RPMI7951 (cell line): ENCODE data around the gene WFDC5. TPM values are rescaled to one million over a fixed set of nuclear protein-coding genes. Genes with fewer than 3 reads are reported as not detected.

Experiments
- DNase-seq: peaks from one replicate; pipeline ENCODE4 v3.0.0-alpha.2; 2012; ENCODE audit warnings: low read depth
- total RNA-seq: library from RNA; depleted of rRNA; stranded (reverse); fragments of >200 nt; shearing (Covaris generic); gene quantifications from 2 replicates; pipeline ENCODE4 v1.2.3, GENCODE V29; 2014

The WFDC5 gene
- total RNA-seq, 1 experiment from 2014 or later = not detected

GRCh38 chr20:45115386-45115774 is 406 bp upstream of the WFDC5 start:
- no peak for DNase-seq

GRCh38 chr20:45113865-45114264 is 1.1 kb downstream of the WFDC5 start:
- no peak for DNase-seq

GRCh38 chr20:45112754-45113153 is 2.2 kb downstream of the WFDC5 start:
- no peak for DNase-seq

- DNase-seq = no peak
Observed at GRCh38 chr20:45111799-45112471, 3.0 kb downstream of the WFDC5 start.

- DNase-seq = no peak
Observed at GRCh38 chr20:45111285-45111684, 3.7 kb downstream of the WFDC5 start.

- no peak for DNase-seq
Observed at GRCh38 chr20:45110301-45110700, 4.7 kb downstream of the WFDC5 start.

GRCh38 chr20:45109634-45110033 is 5.3 kb downstream of the WFDC5 start:
- no peak for DNase-seq

- DNase-seq = peak; percentile 42
Observed at GRCh38 chr20:45105317-45105716, 9.7 kb downstream of the WFDC5 start.

- DNase-seq = peak; percentile 97
Observed at GRCh38 chr20:45104786-45105185, 10.2 kb downstream of the WFDC5 start.

GRCh38 chr20:45103072-45103471 is 11.9 kb downstream of the WFDC5 start:
- DNase-seq = no peak

GRCh38 chr20:45101333-45101850 is 13.6 kb downstream of the WFDC5 start:
- no peak for DNase-seq

GRCh38 chr20:45100563-45101245 is 14.3 kb downstream of the WFDC5 start, which contains the start of gene KCNS1:
Gene KCNS1 (minus strand): TSS chr20:45101127. CDS start chr20:45099236, 1,891 bp downstream.
- no peak for DNase-seq

- DNase-seq = peak; percentile 63
Observed at GRCh38 chr20:45098103-45098773, 16.7 kb downstream of the WFDC5 start.

- DNase-seq = peak; percentile 51
Observed at GRCh38 chr20:45097485-45098102, 17.4 kb downstream of the WFDC5 start.

GRCh38 chr20:45096781-45097180 is 18.2 kb downstream of the WFDC5 start:
- DNase-seq = no peak

- peak; percentile 71 for DNase-seq
Observed at GRCh38 chr20:45095805-45096238, 19.2 kb downstream of the WFDC5 start.

- DNase-seq = no peak
Observed at GRCh38 chr20:45094864-45095574, 20.0 kb downstream of the WFDC5 start.

GRCh38 chr20:45094201-45094600 is 20.8 kb downstream of the WFDC5 start:
- DNase-seq = no peak

GRCh38 chr20:45092898-45093297 is 22.1 kb downstream of the WFDC5 start:
- no peak for DNase-seq

GRCh38 chr20:45091366-45091765 is 23.6 kb downstream of the WFDC5 start:
- no peak for DNase-seq

GRCh38 chr20:45090481-45090880 is 24.5 kb downstream of the WFDC5 start:
- DNase-seq = no peak
